ENCODE results near the gene PI4KB. TPM values are rescaled to one million over a fixed set of nuclear protein-coding genes. Genes with fewer than 3 reads are reported as not detected.

The PI4KB gene
- total and polyA plus RNA-seq, 2 of the 13 experiments (the other 11 are each of a cell fraction or from before 2014, with no cell fraction given) = 19.5 to 29.3 TPM

DNA sequence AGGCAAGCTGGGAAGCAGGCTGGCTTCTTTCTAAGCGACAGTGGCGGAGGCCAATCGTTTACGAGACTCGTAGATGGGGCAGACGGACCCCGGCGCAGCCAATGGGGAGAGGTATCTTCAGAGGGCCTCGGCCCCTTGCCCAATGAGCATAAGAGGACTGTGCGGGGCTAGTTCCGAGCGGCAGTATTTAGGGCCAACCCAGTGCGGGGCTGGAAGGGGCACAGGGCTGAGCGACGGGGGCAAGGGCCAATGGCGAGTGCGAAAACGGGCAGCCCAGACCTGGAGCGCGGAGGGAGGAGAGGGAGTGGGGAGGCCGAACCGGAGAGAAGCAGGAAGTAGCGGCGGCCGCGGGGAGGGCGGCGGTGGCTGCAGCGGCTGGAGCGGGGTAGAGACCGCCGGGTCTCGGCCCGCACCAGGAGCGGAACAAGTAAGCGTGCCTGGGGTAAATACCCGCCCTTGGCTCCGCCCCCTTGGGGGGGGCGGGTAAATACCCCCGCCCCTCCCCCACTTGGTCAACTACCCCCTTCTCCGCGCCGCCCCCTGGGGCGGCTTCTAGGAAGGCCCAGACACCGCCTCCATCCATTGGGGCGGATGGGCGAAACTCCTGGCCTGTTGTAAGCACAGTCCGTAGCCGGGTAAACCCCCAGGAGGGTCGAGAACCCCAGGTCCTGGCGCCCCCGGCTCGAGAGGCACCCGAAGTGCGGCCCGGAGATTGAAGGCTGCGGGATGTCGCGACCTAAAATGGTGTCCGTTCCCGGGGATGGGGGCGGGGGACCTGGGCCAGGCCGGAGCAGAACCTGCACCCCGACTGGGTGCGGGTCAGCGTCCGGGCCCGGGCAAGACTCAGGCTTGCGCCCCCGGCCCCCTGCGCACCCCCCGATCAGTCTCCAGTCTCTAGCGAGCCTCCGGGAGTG lies 45.0 kb downstream of the PI4KB start, which contains the start of gene ZNF687 (continued):
- TF ChIP-seq CAMTA2 (CRISPR knock-in tag; IDR thresholded peaks at IDR 0.05; ENCODE audit: borderline replicate concordance) = no peak
- TF ChIP-seq HDAC1 (CRISPR knock-in tag; IDR thresholded peaks at IDR 0.05) = peak; percentile 51
- no peak for TF ChIP-seq ZBTB38 (CRISPR knock-in tag; IDR thresholded peaks at IDR 0.05)
- TF ChIP-seq, protein P1, sequence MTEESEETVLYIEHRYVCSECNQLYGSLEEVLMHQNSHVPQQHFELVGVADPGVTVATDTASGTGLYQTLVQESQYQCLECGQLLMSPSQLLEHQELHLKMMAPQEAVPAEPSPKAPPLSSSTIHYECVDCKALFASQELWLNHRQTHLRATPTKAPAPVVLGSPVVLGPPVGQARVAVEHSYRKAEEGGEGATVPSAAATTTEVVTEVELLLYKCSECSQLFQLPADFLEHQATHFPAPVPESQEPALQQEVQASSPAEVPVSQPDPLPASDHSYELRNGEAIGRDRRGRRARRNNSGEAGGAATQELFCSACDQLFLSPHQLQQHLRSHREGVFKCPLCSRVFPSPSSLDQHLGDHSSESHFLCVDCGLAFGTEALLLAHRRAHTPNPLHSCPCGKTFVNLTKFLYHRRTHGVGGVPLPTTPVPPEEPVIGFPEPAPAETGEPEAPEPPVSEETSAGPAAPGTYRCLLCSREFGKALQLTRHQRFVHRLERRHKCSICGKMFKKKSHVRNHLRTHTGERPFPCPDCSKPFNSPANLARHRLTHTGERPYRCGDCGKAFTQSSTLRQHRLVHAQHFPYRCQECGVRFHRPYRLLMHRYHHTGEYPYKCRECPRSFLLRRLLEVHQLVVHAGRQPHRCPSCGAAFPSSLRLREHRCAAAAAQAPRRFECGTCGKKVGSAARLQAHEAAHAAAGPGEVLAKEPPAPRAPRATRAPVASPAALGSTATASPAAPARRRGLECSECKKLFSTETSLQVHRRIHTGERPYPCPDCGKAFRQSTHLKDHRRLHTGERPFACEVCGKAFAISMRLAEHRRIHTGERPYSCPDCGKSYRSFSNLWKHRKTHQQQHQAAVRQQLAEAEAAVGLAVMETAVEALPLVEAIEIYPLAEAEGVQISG (CRISPR knock-in tag; IDR thresholded peaks at IDR 0.05) = peak; percentile 59
- TF ChIP-seq ZNF335 (CRISPR knock-in tag; IDR thresholded peaks at IDR 0.05) = peak; percentile 12; the same call in 1 of the 2 replicates
- no peak for TF ChIP-seq ATF2 (CRISPR knock-in tag; IDR thresholded peaks at IDR 0.05)
- no peak for TF ChIP-seq ZNF382 (CRISPR knock-in tag; IDR thresholded peaks at IDR 0.05; ENCODE audit: borderline replicate concordance)
- TF ChIP-seq SP4 (CRISPR knock-in tag; IDR thresholded peaks at IDR 0.05) = peak; percentile 89
- TF ChIP-seq, protein P2, sequence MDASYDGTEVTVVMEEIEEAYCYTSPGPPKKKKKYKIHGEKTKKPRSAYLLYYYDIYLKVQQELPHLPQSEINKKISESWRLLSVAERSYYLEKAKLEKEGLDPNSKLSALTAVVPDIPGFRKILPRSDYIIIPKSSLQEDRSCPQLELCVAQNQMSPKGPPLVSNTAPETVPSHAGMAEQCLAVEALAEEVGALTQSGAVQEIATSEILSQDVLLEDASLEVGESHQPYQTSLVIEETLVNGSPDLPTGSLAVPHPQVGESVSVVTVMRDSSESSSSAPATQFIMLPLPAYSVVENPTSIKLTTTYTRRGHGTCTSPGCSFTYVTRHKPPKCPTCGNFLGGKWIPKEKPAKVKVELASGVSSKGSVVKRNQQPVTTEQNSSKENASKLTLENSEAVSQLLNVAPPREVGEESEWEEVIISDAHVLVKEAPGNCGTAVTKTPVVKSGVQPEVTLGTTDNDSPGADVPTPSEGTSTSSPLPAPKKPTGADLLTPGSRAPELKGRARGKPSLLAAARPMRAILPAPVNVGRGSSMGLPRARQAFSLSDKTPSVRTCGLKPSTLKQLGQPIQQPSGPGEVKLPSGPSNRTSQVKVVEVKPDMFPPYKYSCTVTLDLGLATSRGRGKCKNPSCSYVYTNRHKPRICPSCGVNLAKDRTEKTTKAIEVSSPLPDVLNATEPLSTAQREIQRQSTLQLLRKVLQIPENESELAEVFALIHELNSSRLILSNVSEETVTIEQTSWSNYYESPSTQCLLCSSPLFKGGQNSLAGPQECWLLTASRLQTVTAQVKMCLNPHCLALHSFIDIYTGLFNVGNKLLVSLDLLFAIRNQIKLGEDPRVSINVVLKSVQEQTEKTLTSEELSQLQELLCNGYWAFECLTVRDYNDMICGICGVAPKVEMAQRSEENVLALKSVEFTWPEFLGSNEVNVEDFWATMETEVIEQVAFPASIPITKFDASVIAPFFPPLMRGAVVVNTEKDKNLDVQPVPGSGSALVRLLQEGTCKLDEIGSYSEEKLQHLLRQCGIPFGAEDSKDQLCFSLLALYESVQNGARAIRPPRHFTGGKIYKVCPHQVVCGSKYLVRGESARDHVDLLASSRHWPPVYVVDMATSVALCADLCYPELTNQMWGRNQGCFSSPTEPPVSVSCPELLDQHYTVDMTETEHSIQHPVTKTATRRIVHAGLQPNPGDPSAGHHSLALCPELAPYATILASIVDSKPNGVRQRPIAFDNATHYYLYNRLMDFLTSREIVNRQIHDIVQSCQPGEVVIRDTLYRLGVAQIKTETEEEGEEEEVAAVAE (CRISPR knock-in tag; IDR thresholded peaks at IDR 0.05; ENCODE audit: borderline replicate concordance) = peak; percentile 90
- TF ChIP-seq POGZ (CRISPR knock-in tag; IDR thresholded peaks at IDR 0.05) = peak; percentile 35; the same call in 1 of the 2 replicates
- peak; percentile 91 for TF ChIP-seq RBM39 (IDR thresholded peaks at IDR 0.05; ENCODE audit: low read depth, low read length, poor library complexity, severe bottlenecking)
- peak; percentile 71 for TF ChIP-seq GABPB1 (CRISPR knock-in tag; IDR thresholded peaks at IDR 0.05)
- TF ChIP-seq CBFB (CRISPR knock-in tag; IDR thresholded peaks at IDR 0.05) = 0 out of 2 replicates have a peak, but pooled peaks have one; percentile 31
- TF ChIP-seq ZFP1 (CRISPR knock-in tag; IDR thresholded peaks at IDR 0.05) = no peak
- peak; percentile 71 for TF ChIP-seq TFDP2 (CRISPR knock-in tag; IDR thresholded peaks at IDR 0.05)
- no peak for TF ChIP-seq KMT2B (CRISPR knock-in tag; IDR thresholded peaks at IDR 0.05)
- TF ChIP-seq PBX2 (CRISPR knock-in tag; IDR thresholded peaks at IDR 0.05) = peak; percentile 100

Data from HepG2 (cell line).